OCI-LY1 (cell line): Measurements from ENCODE around the gene PARG.
"Not testable (repeated sequence)": the region's sequence is repeated elsewhere in the genome, so short reads cannot be mapped to it uniquely, and the experiment has no call there.

Source experiments
- CTCF ChIP-seq: fragments of 200-600 bp; sonication (generic), shearing (Covaris generic); IDR thresholded peaks from 2 replicates; pipeline ENCODE4 v1.5.1; 2017; ENCODE audit warnings: mild to moderate bottlenecking, antibody characterized with exemption, low read length, moderate library complexity, mixed read lengths
- EZH2 ChIP-seq: fragments of 200-600 bp; sonication (generic), shearing (Covaris generic); IDR thresholded peaks from 2 replicates; pipeline ENCODE4 v1.8.0; 2017; ENCODE audit warnings: borderline replicate concordance, mixed run types, mild to moderate bottlenecking, antibody characterized with exemption, low read length, moderate library complexity, mixed read lengths

GRCh38 chr10:49908290-49909080, 33.3 kb downstream of the PARG start:
- not testable (repeated sequence) for TF ChIP-seq CTCF, EZH2
